HCT116 (cell line): ENCODE measurements around the gene GPR61. TPM values are rescaled to one million over a fixed set of nuclear protein-coding genes. Genes with fewer than 3 reads are reported as not detected.

Source experiments
- ATAC-seq: fragments of 200-7000 bp; cut with Tn5 transposase; 2 replicates; pipeline ENCODE4 v1.9.1; 2020; ENCODE audit warnings: mild to moderate bottlenecking, moderate library complexity
- BruUV-seq: library from RNA; stranded (reverse); fragments of 400-500 nt; replicated peaks from 2 replicates; lab custom pipeline; 2021; lab: Mats Ljungman, UMichigan
- CTCF ChIA-PET: fragments of 300-600 bp; sonication (Branson Sonifier 250); formaldehyde crosslinking; loops from one replicate; lab custom pipeline; 2021; ENCODE audit warnings: antibody characterized with exemption; lab: Charles Lee
- POLR2A ChIA-PET: fragments of 300-600, 350-600 bp; sonication (Branson Sonifier 250); formaldehyde crosslinking; loops from one replicate; lab custom pipeline; 2021; ENCODE audit warnings: antibody characterized with exemption; lab: Charles Lee
- RAD21 ChIA-PET, 2 experiments: fragments of 300-600 bp; sonication (Branson Sonifier 250); formaldehyde crosslinking; loops; one replicate each; lab custom pipeline; 2023; ENCODE audit warnings: low total read pairs in 2 of 2; ENCODE audit not compliant: uncharacterized antibody in 2 of 2, unreplicated experiment in 2 of 2, low non-redundant PET in 1 of 2; lab: Charles Lee
- DNase-seq: peaks from one replicate; pipeline ENCODE4 v3.0.0-alpha.2; 2010; ENCODE audit warnings: low read depth, low spot score
- H2AFZ ChIP-seq: fragments of 200-600 bp; shearing (Covaris generic), sonication (generic); 2 replicates; pipeline ENCODE4 v1.6.1; 2017; ENCODE audit warnings: low read depth, mixed run types, mixed read lengths, antibody characterized with exemption, low read length; ENCODE audit not compliant: poor library complexity, severe bottlenecking
- H3K27ac ChIP-seq: 2 replicates; pipeline ENCODE4 v1.5.1; 2012; ENCODE audit warnings: low read depth, low read length
- H3K27me3 ChIP-seq: fragments of 200-600 bp; sonication (generic); 2 replicates; pipeline ENCODE4 v1.6.1; 2016; ENCODE audit warnings: mixed run types, low read length, mixed read lengths; ENCODE audit not compliant: insufficient read depth
- H3K36me3 ChIP-seq, 2 experiments: fragments of 200-500 bp in 1 of 2; fragments of 200-600 bp in 1 of 2; sonication (Bioruptor generic) in 1 of 2; sonication (generic) in 1 of 2; 2 replicates each; pipeline versions ENCODE4 v1.5.1 to v1.6.1; 2014 to 2016; ENCODE audit warnings: low read length in 2 of 2, inconsistent platforms in 1 of 2, mixed read lengths in 1 of 2, mixed run types in 1 of 2; ENCODE audit not compliant: insufficient read depth in 2 of 2, control insufficient read depth in 1 of 2
- H3K4me1 ChIP-seq, 2 experiments: fragments of 200-600 bp in 1 of 2; sonication (generic) in 1 of 2; 2 replicates each; pipeline versions ENCODE4 v1.5.1 to v1.6.1; 2012 to 2017; ENCODE audit warnings: low read length in 2 of 2, inconsistent platforms in 1 of 2, mild to moderate bottlenecking in 1 of 2, mixed read lengths in 1 of 2, mixed run types in 1 of 2, moderate library complexity in 1 of 2; ENCODE audit not compliant: insufficient read depth in 2 of 2, control insufficient read depth in 1 of 2
- H3K4me2 ChIP-seq: fragments of 200-600 bp; sonication (generic); 2 replicates; pipeline ENCODE4 v1.6.1; 2017; ENCODE audit warnings: mixed run types, low read length, mixed read lengths
- H3K4me3 ChIP-seq, 2 experiments: fragments of 200-600 bp in 1 of 2; sonication (generic) in 1 of 2; replicated peaks in 1 of 2; 2 replicates each; pipeline ENCODE4 v1.5.1; 2011 to 2016; ENCODE audit warnings: low read length in 2 of 2, control low read depth in 1 of 2, low read depth in 1 of 2, mild to moderate bottlenecking in 1 of 2, mixed read lengths in 1 of 2, mixed run types in 1 of 2
- H3K79me2 ChIP-seq: fragments of 200-600 bp; sonication (generic); 2 replicates; pipeline ENCODE4 v1.6.1; 2017; ENCODE audit warnings: mild to moderate bottlenecking, mixed run types, low read length, moderate library complexity, mixed read lengths; ENCODE audit not compliant: insufficient read depth
- H3K9ac ChIP-seq: fragments of 200-600 bp; sonication (generic); 2 replicates; pipeline ENCODE4 v1.6.1; 2016; ENCODE audit warnings: low read length, mixed read lengths
- H3K9me2 ChIP-seq: fragments of 200-600 bp; sonication (generic), shearing (Covaris generic); 2 replicates; pipeline ENCODE4 v1.6.1; 2017; ENCODE audit warnings: mixed run types, mild to moderate bottlenecking, moderate library complexity; ENCODE audit not compliant: insufficient read depth
- H3K9me3 ChIP-seq, 2 experiments: fragments of 200-500 bp in 1 of 2; fragments of 200-600 bp in 1 of 2; sonication (Bioruptor generic) in 1 of 2; sonication (generic) in 1 of 2; 2 replicates each; pipeline ENCODE4 v1.6.1; 2014 to 2017; ENCODE audit warnings: low read length in 2 of 2, mixed read lengths in 2 of 2, inconsistent platforms in 1 of 2, low read depth in 1 of 2, mild to moderate bottlenecking in 1 of 2, mixed run types in 1 of 2, moderate library complexity in 1 of 2; ENCODE audit not compliant: control insufficient read depth in 1 of 2, insufficient read depth in 1 of 2
- H4K20me1 ChIP-seq: fragments of 200-600 bp; sonication (generic), shearing (Covaris generic); 2 replicates; pipeline ENCODE4 v1.6.1; 2017; ENCODE audit warnings: mixed run types, mild to moderate bottlenecking, moderate library complexity; ENCODE audit not compliant: insufficient read depth
- ATF3 ChIP-seq: IDR thresholded peaks from 2 replicates; pipeline ENCODE4 v1.6.1; 2012
- CBX3 ChIP-seq: IDR thresholded peaks from 2 replicates; pipeline ENCODE4 v1.6.1; 2012; ENCODE audit warnings: low read depth
- CEBPB ChIP-seq: IDR thresholded peaks from 2 replicates; pipeline ENCODE4 v1.6.1; 2012; ENCODE audit warnings: low read depth
- EGR1 ChIP-seq: IDR thresholded peaks from 2 replicates; pipeline ENCODE4 v1.6.1; 2012; ENCODE audit warnings: low read depth
- FOSL1 ChIP-seq: IDR thresholded peaks from 2 replicates; pipeline ENCODE4 v1.6.1; 2012; ENCODE audit warnings: low read depth
- MAX ChIP-seq: IDR thresholded peaks from 2 replicates; pipeline ENCODE4 v1.6.1; 2012
- POLR2AphosphoS5 ChIP-seq: IDR thresholded peaks from 2 replicates; pipeline ENCODE4 v1.6.1; 2011; ENCODE audit warnings: mild to moderate bottlenecking, low read depth, low read length, moderate library complexity
- TCF7L2 ChIP-seq: IDR thresholded peaks from 2 replicates; pipeline ENCODE4 v1.7.0; 2011; ENCODE audit warnings: borderline replicate concordance, inconsistent platforms; ENCODE audit not compliant: insufficient read depth, insufficient read length; ENCODE audit errors: extremely low read depth
- YY1 ChIP-seq: IDR thresholded peaks from 2 replicates; pipeline ENCODE4 v1.6.1; 2011; ENCODE audit warnings: low read length, low read depth, moderate library complexity, mild to moderate bottlenecking; ENCODE audit not compliant: insufficient replicate concordance; ENCODE audit errors: extremely low read depth
- ZNF274 ChIP-seq: fragments of 200-500 bp; sonication (Bioruptor generic); IDR thresholded peaks from 2 replicates; pipeline ENCODE4 v1.6.1; 2014; ENCODE audit warnings: mild to moderate bottlenecking, low read depth, low read length, inconsistent platforms
- intact Hi-C: fragments of 100-400 bp; cut with micrococcal nuclease; formaldehyde crosslinking; loops from 2 replicates; pipeline ENCODE4 v1.10.0; 2022
- total RNA-seq: library from RNA; stranded (reverse); gene quantifications from one replicate; pipeline ENCODE4 v1.2.1, GENCODE V29; 2021; ENCODE audit not compliant: unreplicated experiment
- TF ChIP-seq, protein P1 (sequence below): IDR thresholded peaks from 2 replicates; pipeline ENCODE4 v1.6.1; 2011; ENCODE audit warnings: mild to moderate bottlenecking, low read length, moderate library complexity; ENCODE audit not compliant: insufficient replicate concordance; ENCODE audit errors: extremely low read depth

GPR61 gene
- total RNA-seq, 1 experiment from 2014 or later: not detected

- DNase-seq (no peak), ATAC-seq (no peak)
- intact Hi-C loops: no loop called here
- H3K4me2 ChIP-seq: no peak overlapping the region
- POLR2A ChIA-PET: no interaction called here
- H3K79me2 ChIP-seq: no peaks in the 10 kb centered on the region
- TF ChIP-seq MAX (no peak), CEBPB (no peak), YY1 (no peak), ZNF274 (no peak), FOSL1 (no peak), EGR1 (no peak), ATF3 (no peak), TCF7L2 (no peak), POLR2AphosphoS5 (no peak), CBX3 (no peak)
- TF ChIP-seq, protein P1, sequence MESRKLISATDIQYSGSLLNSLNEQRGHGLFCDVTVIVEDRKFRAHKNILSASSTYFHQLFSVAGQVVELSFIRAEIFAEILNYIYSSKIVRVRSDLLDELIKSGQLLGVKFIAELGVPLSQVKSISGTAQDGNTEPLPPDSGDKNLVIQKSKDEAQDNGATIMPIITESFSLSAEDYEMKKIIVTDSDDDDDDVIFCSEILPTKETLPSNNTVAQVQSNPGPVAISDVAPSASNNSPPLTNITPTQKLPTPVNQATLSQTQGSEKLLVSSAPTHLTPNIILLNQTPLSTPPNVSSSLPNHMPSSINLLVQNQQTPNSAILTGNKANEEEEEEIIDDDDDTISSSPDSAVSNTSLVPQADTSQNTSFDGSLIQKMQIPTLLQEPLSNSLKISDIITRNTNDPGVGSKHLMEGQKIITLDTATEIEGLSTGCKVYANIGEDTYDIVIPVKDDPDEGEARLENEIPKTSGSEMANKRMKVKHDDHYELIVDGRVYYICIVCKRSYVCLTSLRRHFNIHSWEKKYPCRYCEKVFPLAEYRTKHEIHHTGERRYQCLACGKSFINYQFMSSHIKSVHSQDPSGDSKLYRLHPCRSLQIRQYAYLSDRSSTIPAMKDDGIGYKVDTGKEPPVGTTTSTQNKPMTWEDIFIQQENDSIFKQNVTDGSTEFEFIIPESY: no peak
- CTCF ChIA-PET: no interaction called here
- TSS peak; percentile 19 for BruUV-seq
- H3K27me3 ChIP-seq: no peaks in the 10 kb centered on the region
- RAD21 ChIA-PET: no interaction called here
- no peaks in the 10 kb centered on the region for H3K4me1 ChIP-seq
- no peaks in the 10 kb centered on the region for H3K9me2 ChIP-seq
- H3K9ac ChIP-seq: no peak overlapping the region
- H2AFZ ChIP-seq: no peak overlapping the region
- no peak overlapping the region for H3K4me3 ChIP-seq
- no peak overlapping the region for H3K27ac ChIP-seq
- H3K9me3 ChIP-seq: no peaks in the 10 kb centered on the region
- no peaks in the 10 kb centered on the region for H4K20me1 ChIP-seq
- H3K36me3 ChIP-seq: peaks cover 17 to 20% of the 10 kb centered on the region in 2 experiments; a peak in 3 of 4 replicates
These were observed 53.2 kb downstream of the GPR61 start for GRCh38 chr1:109592916-109593315.
